K562 (cell line): ENCODE results near the gene NR3C2. TPM values are rescaled to one million over a fixed set of nuclear protein-coding genes. Genes with fewer than 3 reads are reported as not detected.
A peak's percentile ranks its signal among the peaks of the same experiment; 100 is the strongest.

Source experiments
- ASH1L ChIP-seq: fragments of 450-650 bp; IDR thresholded peaks from 2 replicates; pipeline ENCODE4 v1.6.1; 2018; ENCODE audit warnings: borderline replicate concordance, mild to moderate bottlenecking, low read depth; ENCODE audit not compliant: partially characterized antibody
- CHD1 ChIP-seq: fragments of 200-600 bp; sonication (generic); IDR thresholded peaks from one replicate; pipeline ENCODE4 v1.6.1; 2012; ENCODE audit warnings: mild to moderate bottlenecking, moderate library complexity, low read length, inconsistent platforms
- CHD2 ChIP-seq: IDR thresholded peaks from 2 replicates; pipeline ENCODE4 v1.6.1; 2011; ENCODE audit warnings: low read depth, low read length
- EP400 ChIP-seq: fragments of 450-650 bp; IDR thresholded peaks from 2 replicates; pipeline ENCODE4 v1.6.1; 2017; ENCODE audit warnings: antibody characterized with exemption, mild to moderate bottlenecking, moderate library complexity
- EWSR1 ChIP-seq: fragments of 450-650 bp; IDR thresholded peaks from 2 replicates; pipeline ENCODE4 v1.6.1; 2018; ENCODE audit warnings: borderline replicate concordance, mild to moderate bottlenecking, low read depth, moderate library complexity; ENCODE audit not compliant: partially characterized antibody
- KDM1A ChIP-seq, 2 experiments: fragments of 450-650 bp; IDR thresholded peaks; 2 replicates each; pipeline ENCODE4 v1.6.1; 2016; ENCODE audit warnings: mild to moderate bottlenecking in 2 of 2
- L3MBTL2 ChIP-seq: fragments of 450-650 bp; IDR thresholded peaks from 2 replicates; pipeline ENCODE4 v1.6.1; 2016; ENCODE audit warnings: mild to moderate bottlenecking, moderate library complexity
- NCOA1 ChIP-seq: fragments of 450-650 bp; IDR thresholded peaks from 2 replicates; pipeline ENCODE4 v1.6.1; 2016; ENCODE audit warnings: low read depth
- NEUROD1 ChIP-seq: fragments of 150-350 bp; IDR thresholded peaks from 2 replicates; pipeline ENCODE4 v1.6.1; 2014; ENCODE audit warnings: borderline replicate concordance, low read length, low read depth; ENCODE audit not compliant: partially characterized antibody
- POLR2H ChIP-seq: IDR thresholded peaks from 2 replicates; pipeline ENCODE4 v1.6.1; 2016; ENCODE audit warnings: missing genetic modification characterization, low read depth, mild to moderate bottlenecking, control low read depth, missing compliant biosample characterization, moderate library complexity
- RFX1 ChIP-seq: fragments of 450-650 bp; IDR thresholded peaks from 2 replicates; pipeline ENCODE4 v1.6.1; 2016; ENCODE audit warnings: mild to moderate bottlenecking, moderate library complexity
- SREBF1 ChIP-seq: fragments of 150-350 bp; IDR thresholded peaks from 2 replicates; pipeline ENCODE4 v1.6.1; 2014; ENCODE audit warnings: antibody characterized with exemption, low read depth, low read length, borderline replicate concordance
- ZNF140 ChIP-seq: fragments of 250-450 bp; sonication (Bioruptor Pico); IDR thresholded peaks from 2 replicates; pipeline ENCODE4 v1.8.0; 2021; ENCODE audit warnings: moderate library complexity, mild to moderate bottlenecking, inconsistent platforms
- ZNF316 ChIP-seq: fragments of 450-650 bp; IDR thresholded peaks from 2 replicates; pipeline ENCODE4 v1.6.1; 2016
- ZNF347 ChIP-seq: fragments of 450-650 bp; formaldehyde crosslinking; IDR thresholded peaks from 2 replicates; pipeline ENCODE4 v1.4.0; 2020; ENCODE audit warnings: low read depth, mild to moderate bottlenecking, moderate library complexity
- ZNF551 ChIP-seq: fragments of 250-450 bp; sonication (Bioruptor Pico); IDR thresholded peaks from 2 replicates; pipeline ENCODE4 v1.5.0; 2021; ENCODE audit warnings: mild to moderate bottlenecking, moderate library complexity
- ZNF586 ChIP-seq: fragments of 450-650 bp; formaldehyde crosslinking; conservative IDR thresholded peaks from 2 replicates; pipeline ENCODE4 v1.4.0; 2020; ENCODE audit warnings: mild to moderate bottlenecking, moderate library complexity
- polyA plus RNA-seq, 8 experiments: library from polyadenylated mRNA; depleted of rRNA in 4 of 8; stranded (reverse) in 5 of 8; unstranded in 3 of 8; fragments of >200 nt; fragmentation: Nextera tagmentation in 2 of 8; fragmentation: Illumina TruSeq in 1 of 8; extraction: Ambion mirVana in 2 of 8; extraction: Trizol in 1 of 8; gene quantifications; 2 replicates each; pipeline versions ENCODE4 v1.2.1 to v1.2.3, GENCODE V29; 2011 to 2014; ENCODE audit warnings: inconsistent platforms in 1 of 8, missing spikeins in 1 of 8
- total RNA-seq, 7 experiments: library from RNA; depleted of rRNA in 6 of 7; stranded (reverse); fragments of >200 nt in 6 of 7; fragmentation: Illumina TruSeq in 2 of 7; extraction: Trizol in 2 of 7; gene quantifications; 2 replicates each; pipeline versions ENCODE4 v1.2.1 to v1.2.3, GENCODE V29; 2011 to 2021; ENCODE audit warnings: low replicate concordance in 1 of 7
- TF ChIP-seq, protein P1 (sequence below): fragments of 200-400 bp; formaldehyde crosslinking; IDR thresholded peaks from 2 replicates; pipeline ENCODE4 v1.6.1; 2017; ENCODE audit warnings: mild to moderate bottlenecking, low read depth, low read length, moderate library complexity
- TF ChIP-seq, protein P2 (sequence below), 2 experiments: IDR thresholded peaks in 1 of 2; conservative IDR thresholded peaks in 1 of 2; 2 replicates each; pipeline ENCODE4 v1.6.1; 2016; ENCODE audit warnings: low read depth in 2 of 2, mild to moderate bottlenecking in 1 of 2, missing compliant biosample characterization in 1 of 2, missing genetic modification characterization in 1 of 2, moderate library complexity in 1 of 2
- TF ChIP-seq, protein P3 (sequence below): sonication (generic); formaldehyde crosslinking; IDR thresholded peaks from 2 replicates; pipeline ENCODE4 v1.5.0; 2020; ENCODE audit warnings: missing genetic modification reagents

The NR3C2 gene
- total and polyA plus RNA-seq, 9 of the 15 experiments (the other 6 are each of a cell fraction or from before 2014, with no cell fraction given): 0.01 to 0.28 (median 0.16) TPM; not detected in 2

DNA sequence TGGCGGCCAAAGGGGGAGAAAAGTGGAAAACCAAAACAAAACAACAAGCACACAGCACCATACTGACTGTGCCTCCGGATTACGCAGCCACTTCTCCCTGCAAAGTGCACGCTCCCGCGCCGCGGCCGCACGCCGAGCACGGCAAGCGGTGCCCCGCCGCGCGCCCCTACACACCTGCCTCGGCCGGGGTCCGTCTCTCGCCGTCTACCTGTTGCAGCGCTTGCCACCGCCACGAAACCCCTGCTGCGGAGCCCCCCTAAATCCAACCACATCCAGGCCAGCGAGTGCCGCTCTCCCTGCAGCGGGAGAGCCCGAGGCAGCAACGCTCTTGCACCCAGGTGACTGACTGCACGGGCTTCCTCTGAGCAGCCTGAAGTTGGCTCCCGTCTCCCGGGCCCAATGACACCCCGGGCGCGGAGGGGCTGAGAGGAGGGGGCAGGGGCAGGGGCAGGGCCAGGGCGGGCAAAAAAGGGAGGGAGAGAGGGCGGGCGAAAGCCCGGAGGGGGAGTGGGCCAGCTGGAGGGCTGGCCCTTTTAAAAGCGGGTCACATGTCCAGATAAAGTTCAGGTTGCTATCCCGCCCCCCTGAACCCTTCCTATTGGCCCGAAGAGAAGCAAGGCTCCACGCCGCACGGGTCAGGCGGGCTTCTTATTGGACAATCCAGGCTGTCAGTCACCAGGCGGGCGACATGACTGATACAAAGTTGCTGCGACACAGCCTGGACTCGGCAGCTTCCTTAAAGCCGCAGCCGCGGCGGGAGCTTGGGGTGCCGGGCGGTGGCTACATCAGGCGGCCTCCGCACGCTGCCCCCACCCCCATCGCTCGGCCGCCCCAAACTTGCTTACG lies at the start of gene NR3C2 (continued):
- TF ChIP-seq ZNF551 (CRISPR knock-in tag): no peak
- TF ChIP-seq, protein P1, sequence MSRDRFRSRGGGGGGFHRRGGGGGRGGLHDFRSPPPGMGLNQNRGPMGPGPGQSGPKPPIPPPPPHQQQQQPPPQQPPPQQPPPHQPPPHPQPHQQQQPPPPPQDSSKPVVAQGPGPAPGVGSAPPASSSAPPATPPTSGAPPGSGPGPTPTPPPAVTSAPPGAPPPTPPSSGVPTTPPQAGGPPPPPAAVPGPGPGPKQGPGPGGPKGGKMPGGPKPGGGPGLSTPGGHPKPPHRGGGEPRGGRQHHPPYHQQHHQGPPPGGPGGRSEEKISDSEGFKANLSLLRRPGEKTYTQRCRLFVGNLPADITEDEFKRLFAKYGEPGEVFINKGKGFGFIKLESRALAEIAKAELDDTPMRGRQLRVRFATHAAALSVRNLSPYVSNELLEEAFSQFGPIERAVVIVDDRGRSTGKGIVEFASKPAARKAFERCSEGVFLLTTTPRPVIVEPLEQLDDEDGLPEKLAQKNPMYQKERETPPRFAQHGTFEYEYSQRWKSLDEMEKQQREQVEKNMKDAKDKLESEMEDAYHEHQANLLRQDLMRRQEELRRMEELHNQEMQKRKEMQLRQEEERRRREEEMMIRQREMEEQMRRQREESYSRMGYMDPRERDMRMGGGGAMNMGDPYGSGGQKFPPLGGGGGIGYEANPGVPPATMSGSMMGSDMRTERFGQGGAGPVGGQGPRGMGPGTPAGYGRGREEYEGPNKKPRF: no peak
- TF ChIP-seq CHD1: no peak
- TF ChIP-seq RFX1: peak; percentile 70
- TF ChIP-seq EWSR1: no peak
- no peak for TF ChIP-seq KDM1A (IDR thresholded peaks at IDR 0.05)
- no peak for TF ChIP-seq ZNF140 (CRISPR knock-in tag)
- peak; percentile 74 for TF ChIP-seq ASH1L
- peak; percentile 80 for TF ChIP-seq NEUROD1
- TF ChIP-seq POLR2H (tag): peak; percentile 85
- TF ChIP-seq SREBF1: no peak
- no peak for TF ChIP-seq ZNF347
- peak; percentile 68 for TF ChIP-seq CHD2
- TF ChIP-seq ZNF586 (CRISPR knock-in tag): no peak
- no peak for TF ChIP-seq NCOA1
- TF ChIP-seq L3MBTL2: peak; percentile 33
- TF ChIP-seq, protein P2, sequence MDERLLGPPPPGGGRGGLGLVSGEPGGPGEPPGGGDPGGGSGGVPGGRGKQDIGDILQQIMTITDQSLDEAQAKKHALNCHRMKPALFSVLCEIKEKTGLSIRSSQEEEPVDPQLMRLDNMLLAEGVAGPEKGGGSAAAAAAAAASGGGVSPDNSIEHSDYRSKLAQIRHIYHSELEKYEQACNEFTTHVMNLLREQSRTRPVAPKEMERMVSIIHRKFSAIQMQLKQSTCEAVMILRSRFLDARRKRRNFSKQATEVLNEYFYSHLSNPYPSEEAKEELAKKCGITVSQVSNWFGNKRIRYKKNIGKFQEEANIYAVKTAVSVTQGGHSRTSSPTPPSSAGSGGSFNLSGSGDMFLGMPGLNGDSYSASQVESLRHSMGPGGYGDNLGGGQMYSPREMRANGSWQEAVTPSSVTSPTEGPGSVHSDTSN (CRISPR knock-in tag; IDR thresholded peaks at IDR 0.05; ENCODE audit: low read depth): peak; percentile 85
- TF ChIP-seq, protein P2 (tag; conservative IDR thresholded peaks at IDR 0.05; ENCODE audit: low read depth): peak; percentile 98
- TF ChIP-seq ZNF316: no peak
- TF ChIP-seq, protein P3, sequence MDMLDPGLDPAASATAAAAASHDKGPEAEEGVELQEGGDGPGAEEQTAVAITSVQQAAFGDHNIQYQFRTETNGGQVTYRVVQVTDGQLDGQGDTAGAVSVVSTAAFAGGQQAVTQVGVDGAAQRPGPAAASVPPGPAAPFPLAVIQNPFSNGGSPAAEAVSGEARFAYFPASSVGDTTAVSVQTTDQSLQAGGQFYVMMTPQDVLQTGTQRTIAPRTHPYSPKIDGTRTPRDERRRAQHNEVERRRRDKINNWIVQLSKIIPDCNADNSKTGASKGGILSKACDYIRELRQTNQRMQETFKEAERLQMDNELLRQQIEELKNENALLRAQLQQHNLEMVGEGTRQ (CRISPR knock-in tag): peak; percentile 83
- no peak for TF ChIP-seq EP400
